DND-41 (cell line): ENCODE data around the gene GSG1L.

Source experiments
- ATAC-seq: fragments of 200-7000 bp; cut with Tn5 transposase; 3 replicates; pipeline ENCODE4 v1.9.1; 2021; ENCODE audit warnings: low read depth; ENCODE audit not compliant: insufficient read depth
- DNase-seq: peaks from one replicate; pipeline ENCODE4 v3.0.0-alpha.2; 2020
- H2AFZ ChIP-seq: 2 replicates; pipeline ENCODE4 v1.6.0; 2012; ENCODE audit warnings: low read depth, low read length
- H3K27ac ChIP-seq: 2 replicates; pipeline ENCODE4 v1.5.1; 2012; ENCODE audit warnings: low read length, inconsistent platforms
- H3K27me3 ChIP-seq: fragments of 200-600 bp; sonication (generic); 2 replicates; pipeline ENCODE4 v1.6.0; 2012; ENCODE audit warnings: low read length, mild to moderate bottlenecking, inconsistent platforms; ENCODE audit not compliant: insufficient read depth, poor library complexity
- H3K36me3 ChIP-seq: 2 replicates; pipeline ENCODE4 v1.5.1; 2012; ENCODE audit warnings: low read length, inconsistent platforms; ENCODE audit not compliant: insufficient read depth
- H3K4me1 ChIP-seq: 2 replicates; pipeline ENCODE4 v1.5.1; 2012; ENCODE audit warnings: mild to moderate bottlenecking, low read length; ENCODE audit not compliant: insufficient read depth
- H3K4me2 ChIP-seq: 2 replicates; pipeline ENCODE4 v1.6.0; 2012; ENCODE audit warnings: mild to moderate bottlenecking, moderate library complexity, low read length, inconsistent platforms; ENCODE audit not compliant: insufficient read depth
- H3K4me3 ChIP-seq, 2 experiments: fragments of 200-600 bp in 1 of 2; shearing (Covaris generic) in 1 of 2; 2 replicates each; pipeline ENCODE4 v1.5.1; 2012 to 2016; ENCODE audit warnings: inconsistent platforms in 2 of 2, low read length in 2 of 2, mild to moderate bottlenecking in 2 of 2, low read depth in 1 of 2, moderate library complexity in 1 of 2
- H3K79me2 ChIP-seq: 2 replicates; pipeline ENCODE4 v1.6.0; 2012; ENCODE audit warnings: low read length, inconsistent platforms; ENCODE audit not compliant: insufficient read depth
- H3K9ac ChIP-seq: 2 replicates; pipeline ENCODE4 v1.6.0; 2012; ENCODE audit warnings: low read depth, mild to moderate bottlenecking, inconsistent platforms, low read length, moderate library complexity
- H3K9me3 ChIP-seq: 2 replicates; pipeline ENCODE4 v1.5.1; 2012; ENCODE audit warnings: low read length, moderate library complexity, mild to moderate bottlenecking, inconsistent platforms; ENCODE audit not compliant: insufficient read depth, severe bottlenecking
- H4K20me1 ChIP-seq: 2 replicates; pipeline ENCODE4 v1.6.0; 2012; ENCODE audit warnings: low read length; ENCODE audit not compliant: insufficient read depth
- CTCF ChIP-seq: IDR thresholded peaks from 2 replicates; pipeline ENCODE4 v1.5.1; 2012; ENCODE audit warnings: borderline replicate concordance, low read length, moderate library complexity, mild to moderate bottlenecking; ENCODE audit not compliant: poor library complexity, severe bottlenecking; ENCODE audit errors: extremely low read depth
- EZH2 ChIP-seq: IDR thresholded peaks from 3 replicates; pipeline ENCODE4 v1.6.1; 2012; ENCODE audit warnings: borderline replicate concordance, low read depth, mild to moderate bottlenecking, moderate library complexity, low read length, inconsistent platforms; ENCODE audit not compliant: severe bottlenecking

GSG1L gene

GRCh38 chr16:27918755-27919154 is 144.8 kb downstream of the GSG1L start:
- Histone ChIP-seq H3K9ac (no peak overlapping the region), H4K20me1 (no peaks in the 10 kb centered on the region), H2AFZ (no peak overlapping the region), H3K4me1 (no peaks in the 10 kb centered on the region), H3K9me3 (no peaks in the 10 kb centered on the region), H3K4me3 (no peak overlapping the region), H3K4me2 (no peak overlapping the region), H3K27me3 (peaks cover 5% of the 10 kb centered on the region), H3K27ac (no peak overlapping the region), H3K36me3 (no peaks in the 10 kb centered on the region), H3K79me2 (no peaks in the 10 kb centered on the region)
- ATAC-seq = no peak
- TF ChIP-seq EZH2 (no peak), CTCF (no peak)
- no peak for DNase-seq

- ATAC-seq (no peak), DNase-seq (no peak)
- Histone ChIP-seq H3K4me1 (no peaks in the 10 kb centered on the region), H3K9me3 (no peaks in the 10 kb centered on the region), H3K4me2 (no peak overlapping the region), H3K27ac (no peak overlapping the region), H3K27me3 (peaks cover 5% of the 10 kb centered on the region), H3K9ac (no peak overlapping the region), H3K79me2 (no peaks in the 10 kb centered on the region), H2AFZ (no peak overlapping the region), H4K20me1 (no peaks in the 10 kb centered on the region), H3K36me3 (no peaks in the 10 kb centered on the region), H3K4me3 (no peak overlapping the region)
- TF ChIP-seq CTCF (no peak), EZH2 (no peak)
Measured at GRCh38 chr16:27917949-27918348, 145.6 kb downstream of the GSG1L start.

GRCh38 chr16:27911486-27911885 is 152.0 kb downstream of the GSG1L start:
- H3K4me2 ChIP-seq = no peak overlapping the region
- no peaks in the 10 kb centered on the region for H3K36me3 ChIP-seq
- H2AFZ ChIP-seq = no peak overlapping the region
- H3K9me3 ChIP-seq = no peaks in the 10 kb centered on the region
- H3K27ac ChIP-seq = no peak overlapping the region
- H3K27me3 ChIP-seq = no peaks in the 10 kb centered on the region
- ATAC-seq = no peak
- no peaks in the 10 kb centered on the region for H3K79me2 ChIP-seq
- H3K9ac ChIP-seq = no peak overlapping the region
- no peaks in the 10 kb centered on the region for H4K20me1 ChIP-seq
- TF ChIP-seq CTCF (no peak), EZH2 (no peak)
- peak; percentile 6 for DNase-seq
- H3K4me1 ChIP-seq = no peaks in the 10 kb centered on the region
- no peak overlapping the region for H3K4me3 ChIP-seq

- Histone ChIP-seq H3K36me3 (no peaks in the 10 kb centered on the region), H2AFZ (no peak overlapping the region), H3K4me2 (no peak overlapping the region), H3K4me1 (no peaks in the 10 kb centered on the region), H4K20me1 (no peaks in the 10 kb centered on the region), H3K27me3 (no peaks in the 10 kb centered on the region), H3K27ac (no peak overlapping the region), H3K9ac (no peak overlapping the region), H3K4me3 (no peak overlapping the region), H3K79me2 (no peaks in the 10 kb centered on the region), H3K9me3 (no peaks in the 10 kb centered on the region)
- no peak for DNase-seq
- TF ChIP-seq CTCF (no peak), EZH2 (no peak)
- no peak for ATAC-seq
Measured at GRCh38 chr16:27907457-27907972, 156.0 kb downstream of the GSG1L start.
